ENCODE results near the gene ARHGEF11.

- TF ChIP-seq CTCF (IDR thresholded peaks at IDR 0.05) (no peak), POLR2AphosphoS5 (IDR thresholded peaks at IDR 0.05; ENCODE audit: low read depth, low read length) (no peak), REST (IDR thresholded peaks at IDR 0.05; ENCODE audit: insufficient read depth in 1 of 2, low read depth in 2 of 2, low read length in 1 of 2) (no peak)
Measured at GRCh38 chr1:156975084-156975483, 70.5 kb downstream of the ARHGEF11 start.
